Gastroesophageal sphincter (tissue), 3 donors: ENCODE results near the gene NOP14.

Source experiments
- POLR2A ChIP-seq, 2 donors: fragments of 450-650 bp; IDR thresholded peaks; one replicate each; pipeline ENCODE4 v1.6.1; 2017; ENCODE audit warnings: antibody characterized with exemption in 2 of 2, mild to moderate bottlenecking in 2 of 2, moderate library complexity in 1 of 2
- TF ChIP-seq, protein P1 (sequence below), 4 experiments: fragments of 200-600 bp in 2 of 4; fragments of 450-650 bp in 2 of 4; sonication (generic) in 1 of 4; IDR thresholded peaks; one replicate each; pipeline ENCODE4 v1.5.1; 2017 to 2019; ENCODE audit warnings: antibody characterized with exemption in 4 of 4, mild to moderate bottlenecking in 2 of 4, moderate library complexity in 2 of 4

GRCh38 chr4:2991243-2991642 lies 28.0 kb upstream of the NOP14 start:
- TF ChIP-seq, protein P1, sequence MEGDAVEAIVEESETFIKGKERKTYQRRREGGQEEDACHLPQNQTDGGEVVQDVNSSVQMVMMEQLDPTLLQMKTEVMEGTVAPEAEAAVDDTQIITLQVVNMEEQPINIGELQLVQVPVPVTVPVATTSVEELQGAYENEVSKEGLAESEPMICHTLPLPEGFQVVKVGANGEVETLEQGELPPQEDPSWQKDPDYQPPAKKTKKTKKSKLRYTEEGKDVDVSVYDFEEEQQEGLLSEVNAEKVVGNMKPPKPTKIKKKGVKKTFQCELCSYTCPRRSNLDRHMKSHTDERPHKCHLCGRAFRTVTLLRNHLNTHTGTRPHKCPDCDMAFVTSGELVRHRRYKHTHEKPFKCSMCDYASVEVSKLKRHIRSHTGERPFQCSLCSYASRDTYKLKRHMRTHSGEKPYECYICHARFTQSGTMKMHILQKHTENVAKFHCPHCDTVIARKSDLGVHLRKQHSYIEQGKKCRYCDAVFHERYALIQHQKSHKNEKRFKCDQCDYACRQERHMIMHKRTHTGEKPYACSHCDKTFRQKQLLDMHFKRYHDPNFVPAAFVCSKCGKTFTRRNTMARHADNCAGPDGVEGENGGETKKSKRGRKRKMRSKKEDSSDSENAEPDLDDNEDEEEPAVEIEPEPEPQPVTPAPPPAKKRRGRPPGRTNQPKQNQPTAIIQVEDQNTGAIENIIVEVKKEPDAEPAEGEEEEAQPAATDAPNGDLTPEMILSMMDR (IDR thresholded peaks at IDR 0.05), result no peak
- no peak for TF ChIP-seq POLR2A (IDR thresholded peaks at IDR 0.05)
